ENCODE results near the gene MRPL48. TPM values are rescaled to one million over a fixed set of nuclear protein-coding genes. Genes with fewer than 3 reads are reported as not detected.

The MRPL48 gene
- polyA plus RNA-seq, 4 donors: 54.5 to 68.9 (median 58.3) TPM

- DNase-seq (ENCODE audit: low read depth in 4 of 4, low spot score in 2 of 4): no peak
Measured at GRCh38 chr11:73883856-73884255, 96.2 kb downstream of the MRPL48 start.

DNA sequence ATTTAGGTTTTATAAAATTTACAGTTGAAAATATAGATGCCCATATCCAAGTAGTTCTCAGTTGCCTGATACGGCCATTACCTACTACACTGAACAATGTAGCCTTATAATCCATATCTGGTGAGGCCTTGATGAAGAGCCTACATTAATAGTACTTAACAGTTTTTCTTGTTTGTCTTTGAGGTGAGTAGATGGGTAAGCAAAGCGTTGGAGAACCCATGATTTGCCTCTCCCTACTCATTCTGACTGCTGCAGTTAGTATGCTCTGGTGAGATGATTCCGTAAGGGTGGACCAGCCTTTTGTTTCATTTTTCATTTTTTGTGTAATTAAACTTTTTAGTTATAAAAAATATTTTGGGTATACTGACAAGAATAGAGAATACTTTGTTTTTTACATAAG is 100.6 kb downstream of the MRPL48 start:
- DNase-seq (ENCODE audit: low read depth in 4 of 4, low spot score in 2 of 4): no peak

GRCh38 chr11:73889019-73889418 is 101.3 kb downstream of the MRPL48 start:
- no peak for DNase-seq (ENCODE audit: low read depth in 4 of 4, low spot score in 2 of 4)

DNA sequence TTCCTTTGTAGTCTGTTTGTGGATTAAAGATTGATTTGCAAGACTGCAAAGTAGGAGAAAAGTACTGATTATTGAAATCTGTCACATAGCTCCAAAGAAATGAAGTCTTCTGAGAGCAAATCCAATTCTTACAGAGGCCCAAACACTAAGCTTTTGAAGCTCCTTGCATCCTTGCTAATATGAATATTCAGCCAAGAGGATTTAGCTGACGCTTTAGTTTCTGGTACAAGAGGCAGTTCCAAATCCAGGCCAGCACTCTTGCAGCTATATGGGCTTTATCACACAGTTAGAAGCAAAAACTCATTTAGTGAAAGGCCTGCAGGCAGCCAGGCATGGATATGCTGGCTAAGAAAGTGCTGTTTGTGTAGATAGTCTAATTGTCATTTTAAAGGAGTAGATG is 101.9 kb downstream of the MRPL48 start:
- no peak for DNase-seq (ENCODE audit: low read depth in 4 of 4, low spot score in 2 of 4)

DNA sequence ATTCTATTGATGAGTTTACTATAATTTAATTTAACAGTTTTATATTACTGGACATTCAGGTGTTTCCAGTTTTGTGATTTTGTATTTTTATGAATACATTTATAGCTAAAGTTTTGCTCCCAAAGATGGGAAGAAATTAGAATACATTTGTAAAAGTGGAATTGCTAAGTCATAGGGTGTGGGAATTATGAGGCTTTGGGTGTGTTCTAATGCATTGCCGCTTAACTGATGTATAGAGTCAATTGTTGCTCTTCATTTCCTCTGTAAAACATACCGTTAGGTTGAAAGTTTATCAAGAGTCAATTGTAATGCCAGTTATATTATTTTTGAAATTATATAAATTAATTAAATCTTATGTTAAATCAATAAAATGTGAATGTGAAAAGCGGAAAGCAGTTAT is 105.4 kb downstream of the MRPL48 start:
- DNase-seq (ENCODE audit: low read depth in 4 of 4, low spot score in 2 of 4): no peak

GRCh38 chr11:73894725-73895335 is 107.2 kb downstream of the MRPL48 start:
- DNase-seq (ENCODE audit: low read depth in 4 of 4, low spot score in 2 of 4): no peak

DNA sequence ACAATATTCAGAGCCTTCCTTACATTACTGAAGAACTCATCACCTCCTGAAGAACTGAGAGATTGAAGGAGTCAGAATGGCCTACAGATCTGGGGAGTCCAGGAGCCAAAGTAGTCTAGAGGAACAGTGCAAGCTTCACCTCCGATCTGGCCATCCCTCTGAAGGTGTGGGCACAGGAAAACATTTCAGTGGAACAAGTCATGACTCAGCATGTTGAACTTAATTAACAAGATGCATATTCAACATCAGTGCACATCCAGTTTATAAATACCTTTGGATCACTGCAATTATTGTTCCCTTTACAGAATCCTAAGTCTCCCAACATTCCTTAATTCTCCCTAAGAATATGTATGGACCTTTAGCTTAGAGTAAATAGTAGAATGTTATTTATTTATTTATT is 114.6 kb downstream of the MRPL48 start:
- no peak for DNase-seq (ENCODE audit: low read depth in 4 of 4, low spot score in 2 of 4)

GRCh38 chr11:73907191-73907590 is 119.5 kb downstream of the MRPL48 start:
- DNase-seq (ENCODE audit: low read depth in 4 of 4, low spot score in 2 of 4): no peak

- DNase-seq (ENCODE audit: low read depth in 4 of 4, low spot score in 2 of 4): no peak
Measured at GRCh38 chr11:73912026-73912425, 124.4 kb downstream of the MRPL48 start.

- no peak for DNase-seq (ENCODE audit: low read depth in 4 of 4, low spot score in 2 of 4)
Measured at GRCh38 chr11:73913472-73913871, 125.8 kb downstream of the MRPL48 start.

- no peak for DNase-seq (ENCODE audit: low read depth in 4 of 4, low spot score in 2 of 4)
Measured at GRCh38 chr11:73914284-73914683, 126.6 kb downstream of the MRPL48 start.

Other genes with a start within 250 kb of the MRPL48 start
- 10 to 100 TPM; 38.3 to 51.0 (median 44.0) TPM for gene FAM168A, start 189.8 kb upstream of the MRPL48 start, polyA plus RNA-seq (ENCODE audit: insufficient read length in 4 of 4)
- gene PLEKHB1, start 141.3 kb upstream of the MRPL48 start, polyA plus RNA-seq (ENCODE audit: insufficient read length in 4 of 4): 10 to 100 TPM; 12.7 to 18.9 (median 17.3) TPM
- gene RAB6A, start 26.8 kb upstream of the MRPL48 start, polyA plus RNA-seq (ENCODE audit: insufficient read length in 4 of 4): 100 to 1,000 TPM in 3 of 4 donors, 10 to 100 TPM in 1; 97.7 to 139 (median 115) TPM
- gene COA4, start 89.0 kb downstream of the MRPL48 start, polyA plus RNA-seq (ENCODE audit: insufficient read length in 4 of 4): 10 to 100 TPM; 66.1 to 77.4 (median 76.8) TPM
- gene PAAF1, start 89.1 kb downstream of the MRPL48 start, polyA plus RNA-seq (ENCODE audit: insufficient read length in 4 of 4): 10 to 100 TPM; 27.8 to 41.2 (median 31.6) TPM
- gene DNAJB13, start 163.2 kb downstream of the MRPL48 start, polyA plus RNA-seq (ENCODE audit: insufficient read length in 4 of 4): 1 to 10 TPM; 2.2 to 7.0 (median 4.2) TPM
- gene UCP2, start 195.0 kb downstream of the MRPL48 start, polyA plus RNA-seq (ENCODE audit: insufficient read length in 4 of 4): 10 to 100 TPM; 53.4 to 81.2 (median 70.1) TPM
- gene UCP3, start 221.2 kb downstream of the MRPL48 start, polyA plus RNA-seq (ENCODE audit: insufficient read length in 4 of 4): 1 to 10 TPM; 1.4 to 5.3 (median 3.0) TPM